HG02840 (cell line): ENCODE results near the gene LRCH3.
"Not testable (repeated sequence)": the region's sequence is repeated elsewhere in the genome, so short reads cannot be mapped to it uniquely, and the experiment has no call there.

Experiments used
- ATAC-seq: cut with Tn5 transposase; IDR thresholded peaks from one replicate; pipeline ENCODE4 v1.9.1; 2021; ENCODE audit warnings: mild to moderate bottlenecking, moderate library complexity, moderate number of reproducible peaks; ENCODE audit not compliant: unreplicated experiment, low FRiP score

Gene LRCH3

GRCh38 chr3:197913641-197914380, 122.8 kb downstream of the LRCH3 start:
- ATAC-seq = no peak

- not testable (repeated sequence) for ATAC-seq
These were observed 130.6 kb downstream of the LRCH3 start for GRCh38 chr3:197921429-197922275.

- no peak for ATAC-seq
These were observed 135.4 kb downstream of the LRCH3 start for GRCh38 chr3:197926418-197926817.

GRCh38 chr3:197927578-197927977, 136.5 kb downstream of the LRCH3 start:
- ATAC-seq = not testable (repeated sequence)

GRCh38 chr3:197936819-197937384, 145.8 kb downstream of the LRCH3 start:
- no peak for ATAC-seq
